Measurements from ENCODE around the gene IQCE. TPM values are rescaled to one million over a fixed set of nuclear protein-coding genes. Genes with fewer than 3 reads are reported as not detected.

IQCE gene
- total and polyA plus RNA-seq, 3 donors from 2014 or later: 57.9 to 139 (median 86.4) TPM

DNA sequence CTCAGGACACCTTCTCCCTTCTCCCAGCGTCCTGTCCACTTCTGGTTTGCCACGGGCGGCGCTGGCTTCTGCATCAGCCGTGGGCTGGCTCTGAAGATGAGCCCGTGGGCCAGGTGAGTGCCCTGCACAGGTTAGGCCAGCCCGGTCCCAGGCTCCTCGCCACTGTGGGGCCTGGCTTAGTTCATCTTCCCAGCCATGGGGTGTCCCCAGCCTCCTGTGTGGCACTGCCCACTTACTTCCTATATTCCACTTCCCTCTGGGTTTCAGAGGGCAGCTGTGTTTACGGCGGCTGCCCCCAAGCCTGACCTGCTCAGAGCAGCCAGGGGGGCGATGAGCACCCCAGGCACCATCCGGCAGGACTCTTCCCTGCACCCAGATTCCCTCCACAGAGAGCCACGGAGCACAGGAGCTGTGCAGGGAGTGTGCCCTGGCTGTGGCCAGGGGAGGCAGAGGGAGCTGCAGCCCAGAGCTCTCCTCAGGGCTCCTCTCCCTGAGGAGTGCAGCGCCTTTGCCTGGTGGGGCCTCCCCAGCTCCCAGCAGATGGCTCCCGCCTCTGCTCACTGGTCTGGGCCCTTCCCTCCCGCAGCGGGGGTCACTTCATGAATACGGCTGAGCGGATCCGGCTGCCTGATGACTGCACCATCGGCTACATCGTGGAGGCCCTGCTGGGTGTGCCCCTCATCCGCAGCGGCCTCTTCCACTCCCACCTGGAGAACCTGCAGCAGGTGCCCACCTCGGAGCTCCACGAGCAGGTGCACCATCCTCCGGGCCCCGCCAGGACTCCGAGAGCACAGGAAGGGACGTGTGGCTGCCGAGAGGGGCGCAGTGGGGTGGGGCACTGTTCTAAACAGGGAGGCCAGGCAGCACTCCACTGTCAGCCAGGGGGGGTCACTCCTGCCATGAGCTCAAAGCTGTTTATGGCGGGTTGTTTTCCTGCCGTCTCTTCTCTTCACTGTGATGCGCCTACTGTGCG lies 32.8 kb upstream of the IQCE start:
- no peak for DNase-seq
- H3K9me3 ChIP-seq: no peaks in the 10 kb centered on the region
- H3K4me3 ChIP-seq: no peak overlapping the region
- intact Hi-C loops (cut with DNase I; ENCODE audit: low total_unique reads): no loop called here
- WGBS, 2 donors: 89 to 91% methylated on average over 29 to 36 of the region's 36 CpGs
- TF ChIP-seq, protein P1, sequence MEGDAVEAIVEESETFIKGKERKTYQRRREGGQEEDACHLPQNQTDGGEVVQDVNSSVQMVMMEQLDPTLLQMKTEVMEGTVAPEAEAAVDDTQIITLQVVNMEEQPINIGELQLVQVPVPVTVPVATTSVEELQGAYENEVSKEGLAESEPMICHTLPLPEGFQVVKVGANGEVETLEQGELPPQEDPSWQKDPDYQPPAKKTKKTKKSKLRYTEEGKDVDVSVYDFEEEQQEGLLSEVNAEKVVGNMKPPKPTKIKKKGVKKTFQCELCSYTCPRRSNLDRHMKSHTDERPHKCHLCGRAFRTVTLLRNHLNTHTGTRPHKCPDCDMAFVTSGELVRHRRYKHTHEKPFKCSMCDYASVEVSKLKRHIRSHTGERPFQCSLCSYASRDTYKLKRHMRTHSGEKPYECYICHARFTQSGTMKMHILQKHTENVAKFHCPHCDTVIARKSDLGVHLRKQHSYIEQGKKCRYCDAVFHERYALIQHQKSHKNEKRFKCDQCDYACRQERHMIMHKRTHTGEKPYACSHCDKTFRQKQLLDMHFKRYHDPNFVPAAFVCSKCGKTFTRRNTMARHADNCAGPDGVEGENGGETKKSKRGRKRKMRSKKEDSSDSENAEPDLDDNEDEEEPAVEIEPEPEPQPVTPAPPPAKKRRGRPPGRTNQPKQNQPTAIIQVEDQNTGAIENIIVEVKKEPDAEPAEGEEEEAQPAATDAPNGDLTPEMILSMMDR (IDR thresholded peaks at IDR 0.05): no peak
- no peak for TF ChIP-seq POLR2A (IDR thresholded peaks at IDR 0.05)
- H3K27ac ChIP-seq: no peak overlapping the region
- H3K4me1 ChIP-seq: peaks cover 48% of the 10 kb centered on the region
- no peaks in the 10 kb centered on the region for H3K36me3 ChIP-seq (ENCODE audit: low read depth, missing control alignments)
- no peaks in the 10 kb centered on the region for H3K27me3 ChIP-seq

DNA sequence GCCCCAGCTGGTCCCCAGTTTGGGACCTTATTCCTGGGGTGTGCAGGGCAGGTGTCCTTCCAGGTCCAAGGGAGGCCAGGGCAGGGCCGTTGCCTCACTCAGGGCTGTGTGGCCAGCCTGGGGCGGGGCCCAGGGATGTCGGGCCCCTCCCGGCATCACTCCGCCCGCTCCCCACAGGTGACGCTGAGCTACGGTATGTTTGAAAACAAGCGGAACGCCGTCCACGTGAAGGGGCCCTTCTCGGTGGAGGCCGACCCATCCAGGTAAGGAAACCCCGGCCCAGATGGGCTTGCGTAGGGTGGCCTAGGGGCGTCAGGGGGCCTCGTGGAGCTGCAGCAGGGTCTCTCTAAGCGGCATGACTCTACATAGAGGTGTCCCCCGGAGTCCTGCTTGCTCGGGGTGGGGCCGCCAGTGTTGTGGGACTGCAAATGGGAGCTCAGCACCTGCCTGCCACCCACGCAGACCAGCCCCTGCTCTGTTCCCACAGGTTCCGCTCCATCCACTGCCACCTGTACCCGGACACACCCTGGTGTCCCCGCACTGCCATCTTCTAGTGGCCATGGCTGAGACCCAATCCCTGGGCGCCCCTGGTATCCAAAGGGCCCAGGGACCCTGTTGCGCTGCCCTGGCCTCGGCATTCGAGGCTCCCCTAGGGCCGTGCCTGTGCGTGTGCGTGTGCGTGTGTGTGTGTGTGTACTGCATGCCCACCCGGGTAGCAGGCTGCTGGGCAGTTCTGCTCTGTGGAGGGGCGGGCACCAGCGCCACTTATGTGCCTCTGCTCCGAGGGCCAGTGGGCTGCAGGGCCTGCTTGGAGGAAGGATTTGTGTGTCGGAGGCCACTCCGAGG lies 31.9 kb upstream of the IQCE start:
- Histone ChIP-seq H3K4me3 (no peak overlapping the region), H3K27me3 (no peaks in the 10 kb centered on the region), H3K9me3 (no peaks in the 10 kb centered on the region), H3K36me3 (ENCODE audit: low read depth, missing control alignments) (no peaks in the 10 kb centered on the region), H3K4me1 (peaks cover 40% of the 10 kb centered on the region), H3K27ac (no peak overlapping the region)
- no peak for TF ChIP-seq POLR2A (IDR thresholded peaks at IDR 0.05)
- TF ChIP-seq, protein P1 (IDR thresholded peaks at IDR 0.05): no peak
- intact Hi-C loops (cut with DNase I; ENCODE audit: low total_unique reads): no loop called here
- 95 to 96% methylated on average over 8 to 40 of the region's 40 CpGs for WGBS, 2 donors
- no peak for DNase-seq

DNA sequence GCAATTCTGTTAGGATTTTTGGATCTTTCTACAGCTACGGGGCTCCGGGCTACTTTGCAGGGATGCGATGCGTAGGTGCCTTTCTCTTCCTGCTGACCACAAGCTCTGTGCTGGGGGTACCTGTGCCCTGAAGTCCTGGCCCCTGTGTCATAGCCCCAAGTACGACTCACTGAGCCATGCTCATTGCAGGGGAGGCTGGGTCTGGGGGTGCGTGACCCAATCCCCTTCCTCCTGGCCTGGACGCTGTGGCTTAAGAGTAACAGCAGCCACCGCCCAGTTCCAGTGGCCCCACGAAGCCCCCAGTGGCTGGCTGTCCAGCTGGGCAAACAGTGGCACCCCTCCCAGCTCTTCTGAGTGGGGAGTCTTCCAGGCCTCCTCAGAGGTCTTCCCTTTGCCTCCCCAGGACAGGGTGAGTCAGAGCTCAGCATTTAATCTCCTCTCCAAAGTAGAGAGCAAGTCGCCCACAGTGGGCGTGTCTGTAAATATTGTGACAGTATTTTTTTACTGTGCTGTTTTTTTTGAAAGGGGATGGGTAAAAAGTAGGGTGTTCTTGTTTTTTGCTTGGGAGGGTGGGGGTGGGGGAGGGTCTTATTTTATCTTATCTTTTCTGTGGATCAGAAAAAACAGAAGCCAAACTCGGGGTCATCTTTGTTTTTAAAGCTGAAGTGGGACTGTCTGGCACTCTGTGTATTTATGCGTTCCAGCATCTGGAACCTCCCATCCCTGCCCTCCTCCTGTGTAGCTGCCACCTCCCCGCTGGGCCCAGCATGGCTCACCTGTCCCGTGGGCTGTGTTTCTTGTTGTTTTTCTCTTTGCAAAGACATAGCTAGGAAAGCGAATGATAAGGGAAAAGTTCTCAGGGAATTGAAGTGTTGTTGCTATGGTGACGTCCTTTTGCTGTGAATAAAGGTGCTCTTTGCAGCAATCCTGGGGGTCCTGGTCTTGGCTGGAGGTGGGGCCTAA lies 31.0 kb upstream of the IQCE start:
- no peak for TF ChIP-seq POLR2A (IDR thresholded peaks at IDR 0.05)
- Histone ChIP-seq H3K27ac (no peak overlapping the region), H3K27me3 (no peaks in the 10 kb centered on the region), H3K36me3 (ENCODE audit: low read depth, missing control alignments) (no peaks in the 10 kb centered on the region), H3K4me1 (peaks cover 32% of the 10 kb centered on the region), H3K9me3 (no peaks in the 10 kb centered on the region), H3K4me3 (no peak overlapping the region)
- no peak for DNase-seq
- 72 to 82% methylated on average over 13 to 17 of the region's 17 CpGs for WGBS, 2 donors
- intact Hi-C loops (cut with DNase I; ENCODE audit: low total_unique reads): no loop called here

DNA sequence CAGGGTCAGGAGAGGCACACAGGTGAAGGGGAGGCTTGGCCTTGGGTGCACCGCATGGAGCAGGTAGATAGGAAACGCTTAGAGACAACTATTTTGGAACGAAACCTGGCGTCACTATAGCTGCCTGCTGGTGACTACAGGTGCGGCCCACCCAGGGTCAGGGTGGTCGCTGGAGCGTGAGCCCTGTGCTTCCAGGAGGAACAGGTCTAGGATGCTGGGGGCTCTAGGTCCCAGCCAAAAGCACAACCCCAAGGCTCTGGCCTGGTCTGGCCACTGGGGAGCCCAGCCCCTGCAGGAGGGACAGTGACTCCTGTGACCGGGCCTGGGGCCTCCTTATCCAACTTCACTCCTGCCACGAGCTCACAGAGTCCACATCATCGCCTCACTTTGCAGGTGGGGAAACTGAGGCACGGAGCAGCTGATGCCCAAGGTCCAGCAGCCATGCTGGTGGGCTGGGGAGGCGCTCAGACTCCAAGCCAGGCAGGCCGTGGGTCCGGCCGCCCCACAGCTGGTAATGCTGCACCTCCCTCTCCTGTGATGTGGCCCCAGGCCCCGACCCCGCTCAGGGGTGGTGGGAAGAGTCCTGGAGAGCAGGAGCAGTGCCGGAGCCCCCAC lies 30.2 kb upstream of the IQCE start:
- Histone ChIP-seq H3K4me3 (no peak overlapping the region), H3K27me3 (no peaks in the 10 kb centered on the region), H3K9me3 (no peaks in the 10 kb centered on the region), H3K27ac (no peak overlapping the region), H3K4me1 (peaks cover 24% of the 10 kb centered on the region), H3K36me3 (ENCODE audit: low read depth, missing control alignments) (no peaks in the 10 kb centered on the region)
- WGBS, 2 donors: 83 to 91% methylated on average over 4 to 17 of the region's 18 CpGs
- TF ChIP-seq POLR2A (IDR thresholded peaks at IDR 0.05): no peak
- TF ChIP-seq, protein P1 (IDR thresholded peaks at IDR 0.05): no peak
- intact Hi-C loops (cut with DNase I; ENCODE audit: low total_unique reads): no loop called here
- no peak for DNase-seq
